ENCODE data around the gene PTBP1.
"Not testable (repeated sequence)": the region's sequence is repeated elsewhere in the genome, so short reads cannot be mapped to it uniquely, and the experiment has no call there.

PTBP1 gene

DNA sequence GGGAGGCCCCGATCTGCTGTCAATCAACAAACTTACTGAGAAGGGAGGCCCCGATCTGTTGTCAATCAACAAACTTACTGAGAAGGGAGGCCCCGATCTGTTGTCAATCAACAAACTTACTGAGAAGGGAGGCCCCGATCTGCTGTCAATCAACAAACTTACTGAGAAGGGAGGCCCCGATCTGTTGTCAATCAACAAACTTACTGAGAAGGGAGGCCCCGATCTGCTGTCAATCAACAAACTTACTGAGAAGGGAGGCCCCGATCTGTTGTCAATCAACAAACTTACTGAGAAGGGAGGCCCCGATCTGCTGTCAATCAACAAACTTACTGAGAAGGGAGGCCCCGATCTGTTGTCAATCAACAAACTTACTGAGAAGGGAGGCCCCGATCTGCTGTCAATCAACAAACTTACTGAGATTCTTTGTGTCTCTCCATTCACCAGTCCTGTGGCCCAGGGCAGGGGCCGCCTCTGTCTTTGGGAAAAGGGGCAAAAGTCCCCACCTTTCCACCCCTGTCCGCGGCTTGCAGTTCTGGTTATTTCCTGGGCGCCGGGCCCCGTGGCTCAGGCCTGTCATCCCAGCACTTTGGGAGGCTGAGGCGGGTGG is 56.5 kb downstream of the PTBP1 start:
- not testable (repeated sequence) for ATAC-seq (replicated peaks; ENCODE audit: extremely low read depth, poor library complexity, severe bottlenecking); H3K27ac Mint-ChIP-seq (ENCODE audit: low read depth); H3K36me3 Mint-ChIP-seq (ENCODE audit: insufficient read depth); DNase-seq (ENCODE audit: low spot score in 2 of 2); H3K9me3 Mint-ChIP-seq; H3K4me1 Mint-ChIP-seq; H3K4me3 Mint-ChIP-seq
- H3K27me3 Mint-ChIP-seq = peaks cover 22% of the 10 kb centered on the region

DNA sequence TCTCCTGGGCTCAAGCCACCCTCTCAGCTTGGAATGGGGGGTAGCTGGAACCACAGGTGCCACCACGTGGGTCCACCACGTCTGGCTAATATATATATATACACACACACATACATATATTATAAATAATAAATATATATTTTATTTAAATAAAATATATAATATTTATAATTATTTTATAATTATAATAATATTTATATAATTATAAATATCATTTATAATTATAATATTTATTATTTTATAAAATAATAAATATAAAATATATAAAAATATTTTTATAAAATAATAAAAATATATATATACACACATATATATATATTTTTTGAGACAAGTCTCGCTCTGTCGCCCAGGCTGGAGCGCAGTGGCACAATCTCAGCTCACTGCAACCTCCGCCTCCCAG is 57.3 kb downstream of the PTBP1 start:
- DNase-seq (ENCODE audit: low spot score in 2 of 2) = no peak
- ATAC-seq (replicated peaks; ENCODE audit: extremely low read depth, poor library complexity, severe bottlenecking) = no peak
- Mint-ChIP-seq H3K4me3 (no peak overlapping the region), H3K4me1 (no peaks in the 10 kb centered on the region), H3K27me3 (peaks cover 18% of the 10 kb centered on the region), H3K27ac (ENCODE audit: low read depth) (no peak overlapping the region), H3K36me3 (ENCODE audit: insufficient read depth) (peaks cover 2% of the 10 kb centered on the region), H3K9me3 (no peaks in the 10 kb centered on the region)

DNA sequence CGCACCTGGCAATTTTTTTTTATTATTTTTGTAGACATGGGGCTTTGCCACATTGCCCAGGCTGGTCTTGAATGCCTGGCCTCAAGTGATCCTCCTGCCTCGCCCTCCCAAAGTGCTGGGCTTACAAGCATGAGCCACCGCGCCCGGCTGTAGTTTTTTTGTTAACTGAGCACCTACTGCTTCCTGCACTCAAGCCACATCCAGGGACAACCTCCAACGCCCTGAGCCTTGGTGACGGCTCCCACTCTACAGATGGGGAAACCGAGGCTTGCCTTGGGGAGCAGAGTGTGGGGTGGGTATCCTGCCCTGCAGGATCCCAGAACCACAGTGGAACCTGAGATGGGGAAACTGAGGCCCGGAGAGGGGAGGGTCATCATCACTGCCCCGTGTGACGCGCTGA is 57.9 kb downstream of the PTBP1 start:
- ATAC-seq (replicated peaks; ENCODE audit: extremely low read depth, poor library complexity, severe bottlenecking) = no peak
- no peaks in the 10 kb centered on the region for H3K9me3 Mint-ChIP-seq

DNA sequence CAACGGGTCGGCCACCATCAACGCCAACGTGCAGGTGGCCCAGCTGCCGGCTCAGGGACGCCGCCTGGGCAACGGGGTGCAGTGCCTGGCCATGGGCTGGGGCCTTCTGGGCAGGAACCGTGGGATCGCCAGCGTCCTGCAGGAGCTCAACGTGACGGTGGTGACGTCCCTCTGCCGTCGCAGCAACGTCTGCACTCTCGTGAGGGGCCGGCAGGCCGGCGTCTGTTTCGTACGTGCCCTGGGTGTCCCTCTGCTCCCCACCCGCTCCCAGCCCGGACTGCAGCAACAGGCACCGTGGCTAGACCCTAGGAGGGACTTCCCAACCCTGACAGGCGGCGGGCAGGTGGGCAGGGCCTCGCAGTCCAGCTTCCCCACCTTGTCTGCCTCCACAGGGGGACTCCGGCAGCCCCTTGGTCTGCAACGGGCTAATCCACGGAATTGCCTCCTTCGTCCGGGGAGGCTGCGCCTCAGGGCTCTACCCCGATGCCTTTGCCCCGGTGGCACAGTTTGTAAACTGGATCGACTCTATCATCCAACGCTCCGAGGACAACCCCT is 58.4 kb downstream of the PTBP1 start:
- Mint-ChIP-seq H3K9me3 (no peaks in the 10 kb centered on the region), H3K27ac (ENCODE audit: low read depth) (no peak overlapping the region), H3K36me3 (ENCODE audit: insufficient read depth) (peaks cover 4% of the 10 kb centered on the region), H3K4me3 (no peak overlapping the region), H3K4me1 (no peaks in the 10 kb centered on the region), H3K27me3 (peaks cover 13% of the 10 kb centered on the region)
- no peak for ATAC-seq (replicated peaks; ENCODE audit: extremely low read depth, poor library complexity, severe bottlenecking)
- no peak for DNase-seq (ENCODE audit: low spot score in 2 of 2)

More for the DNA sequence above, 57.9 kb downstream of the PTBP1 start:
- Mint-ChIP-seq H3K4me3 (no peak overlapping the region), H3K27me3 (peaks cover 13% of the 10 kb centered on the region), H3K27ac (ENCODE audit: low read depth) (no peak overlapping the region), H3K4me1 (no peaks in the 10 kb centered on the region), H3K36me3 (ENCODE audit: insufficient read depth) (peaks cover 2% of the 10 kb centered on the region)
- DNase-seq (ENCODE audit: low spot score in 2 of 2) = no peak

DNA sequence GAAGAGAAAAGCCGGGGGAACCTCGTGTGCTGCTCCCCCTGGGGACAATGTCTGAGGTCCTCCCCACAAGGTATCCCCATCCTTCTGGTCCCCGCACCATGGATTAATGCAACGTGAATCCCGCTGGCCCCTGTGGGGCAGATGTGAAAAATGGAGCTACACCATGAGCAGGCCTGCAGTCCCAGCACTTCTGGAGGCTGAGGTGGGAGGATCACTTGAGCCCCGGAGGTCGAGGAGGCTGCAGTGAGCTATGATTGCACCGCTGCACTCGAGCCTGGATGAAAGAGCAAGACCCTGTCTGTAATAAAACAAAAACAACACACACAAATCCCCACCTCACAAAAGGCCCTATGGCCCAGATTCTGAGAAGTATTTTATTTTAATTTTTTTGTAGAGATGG is 61.0 kb downstream of the PTBP1 start:
- Mint-ChIP-seq H3K27ac (ENCODE audit: low read depth) (no peak overlapping the region), H3K4me3 (no peak overlapping the region), H3K27me3 (peaks cover 13% of the 10 kb centered on the region), H3K4me1 (peaks cover 10% of the 10 kb centered on the region), H3K36me3 (ENCODE audit: insufficient read depth) (peaks cover 8% of the 10 kb centered on the region), H3K9me3 (no peaks in the 10 kb centered on the region)
- DNase-seq (ENCODE audit: low spot score in 2 of 2) (no peak), ATAC-seq (replicated peaks; ENCODE audit: extremely low read depth, poor library complexity, severe bottlenecking) (no peak)

DNA sequence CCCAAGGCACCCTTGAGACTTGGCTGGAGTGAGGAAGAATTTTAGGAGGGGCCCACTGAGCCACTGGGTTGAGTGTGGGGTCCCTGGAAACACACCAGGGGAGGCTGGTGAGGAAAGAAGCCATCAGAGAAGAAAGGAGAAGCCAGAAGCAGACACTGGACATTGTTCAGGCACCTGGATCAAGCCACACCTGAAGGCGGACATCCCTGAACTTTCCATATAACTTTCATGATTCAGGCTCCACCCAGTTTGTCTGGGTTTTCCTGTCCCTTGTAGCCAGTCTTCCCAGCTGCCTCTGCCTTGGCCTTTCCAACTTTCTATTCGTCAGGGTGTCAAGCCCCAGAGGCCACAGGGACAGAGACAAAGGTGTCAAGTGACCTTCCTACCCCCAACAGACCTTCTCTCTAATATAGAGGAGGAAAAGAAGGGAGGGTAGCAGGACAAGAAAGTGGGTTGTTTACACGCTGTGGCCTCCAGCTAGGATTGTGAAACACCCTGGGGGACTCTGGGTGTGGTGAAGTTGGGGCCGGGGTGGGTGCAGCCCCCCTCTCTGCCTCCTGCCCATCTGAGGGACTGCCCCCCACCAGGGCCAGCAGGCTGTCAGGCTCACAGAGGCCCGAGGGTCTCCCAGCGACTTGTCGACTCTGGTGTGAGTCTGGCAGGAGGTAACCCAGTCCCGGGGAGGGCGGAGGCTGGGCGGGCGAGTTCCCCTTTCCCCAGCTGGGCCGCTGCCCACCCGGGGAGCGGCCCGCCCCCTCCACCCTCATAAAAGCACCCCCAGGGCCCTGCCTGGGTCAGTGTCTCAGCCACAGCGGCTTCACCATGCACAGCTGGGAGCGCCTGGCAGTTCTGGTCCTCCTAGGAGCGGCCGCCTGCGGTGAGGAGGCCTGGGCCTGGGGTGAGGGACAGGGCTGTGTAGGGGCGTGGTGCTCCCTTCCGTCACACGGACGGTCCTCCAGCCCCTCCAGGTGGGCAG is 61.9 kb downstream of the PTBP1 start, which contains the start of gene CFD:
CFD (plus strand) TSS at position 797 of the 976 bp plus-strand sequence; CDS start at position 823, 26 bp downstream.
- H3K36me3 Mint-ChIP-seq (ENCODE audit: insufficient read depth) = peaks cover 11% of the 10 kb centered on the region
- DNase-seq (ENCODE audit: low spot score in 2 of 2) = no peak
- ATAC-seq (replicated peaks; ENCODE audit: extremely low read depth, poor library complexity, severe bottlenecking) = no peak
- H3K27ac Mint-ChIP-seq (ENCODE audit: low read depth) = peak within 1 kb of the TSS; percentile 10
- peak within 1 kb of the TSS; percentile 20 for H3K4me3 Mint-ChIP-seq
- peaks cover 10% of the 10 kb centered on the region for H3K4me1 Mint-ChIP-seq
- no peaks in the 10 kb centered on the region for H3K9me3 Mint-ChIP-seq
- H3K27me3 Mint-ChIP-seq = peaks cover 13% of the 10 kb centered on the region

DNA sequence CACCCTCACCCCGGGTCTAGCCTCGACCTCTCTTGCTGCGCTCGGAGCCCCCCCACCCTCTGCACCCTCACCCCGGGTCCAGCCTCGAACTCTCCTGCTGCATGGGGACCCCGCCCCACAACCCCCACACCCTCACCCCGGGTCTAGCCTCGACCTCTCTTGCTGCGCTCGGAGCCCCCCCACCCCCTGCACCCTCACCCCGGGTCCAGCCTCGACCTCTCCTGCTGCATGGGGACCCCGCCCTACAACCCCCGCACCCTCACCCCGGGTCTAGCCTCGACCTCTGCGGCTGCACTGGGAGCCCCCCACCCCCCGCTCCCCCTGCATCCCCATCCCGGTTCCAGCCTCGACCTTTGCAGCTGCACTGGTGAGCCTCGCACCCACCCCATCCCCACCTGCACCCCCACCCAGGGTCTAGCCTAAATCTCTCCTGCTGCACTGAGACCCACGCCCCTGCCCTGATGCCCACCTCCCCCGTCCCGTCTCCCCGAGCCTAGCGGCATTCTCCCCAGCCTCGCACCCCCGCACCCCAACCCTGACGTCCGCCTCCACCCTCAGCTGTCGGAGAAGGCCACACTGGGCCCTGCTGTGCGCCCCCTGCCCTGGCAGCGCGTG is 64.0 kb downstream of the PTBP1 start:
- Mint-ChIP-seq H3K9me3 (no peaks in the 10 kb centered on the region), H3K4me1 (peaks cover 10% of the 10 kb centered on the region), H3K4me3 (peak overlapping the region; percentile 20), H3K36me3 (ENCODE audit: insufficient read depth) (peaks cover 9% of the 10 kb centered on the region), H3K27me3 (peaks cover 13% of the 10 kb centered on the region), H3K27ac (ENCODE audit: low read depth) (no peak overlapping the region)
- DNase-seq (ENCODE audit: low spot score in 2 of 2) = no peak
- no peak for ATAC-seq (replicated peaks; ENCODE audit: extremely low read depth, poor library complexity, severe bottlenecking)

Measured in central memory CD8-positive, alpha-beta T cell (primary cell).